ENCODE results near the gene FAF1.

- TF ChIP-seq CTCF (IDR thresholded peaks at IDR 0.05) (no peak), POLR2A (IDR thresholded peaks at IDR 0.05) (no peak)
Observed at GRCh38 chr1:50858761-50859160, 101.3 kb downstream of the FAF1 start.
